Measurements from ENCODE around the gene CXorf38. TPM values are rescaled to one million over a fixed set of nuclear protein-coding genes. Genes with fewer than 3 reads are reported as not detected.

Gene CXorf38
- total RNA-seq, 6 experiments from 2014 or later, result 10.6 to 11.6 (median 11.2) TPM

- TF ChIP-seq CTCF (IDR thresholded peaks at IDR 0.05), result no peak
- H3K4me3 Mint-ChIP-seq, result no peak overlapping the region
- no peak for DNase-seq
- H3K9me3 Mint-ChIP-seq, result no peaks in the 10 kb centered on the region
- H3K4me1 Mint-ChIP-seq (ENCODE audit: low read depth), result no peaks in the 10 kb centered on the region
- no peak overlapping the region for H3K27ac Mint-ChIP-seq
- no peaks in the 10 kb centered on the region for H3K36me3 Mint-ChIP-seq (ENCODE audit: low read depth)
- H3K27me3 Mint-ChIP-seq (ENCODE audit: insufficient read depth), result no peaks in the 10 kb centered on the region
Observed at GRCh38 chrX:40622479-40623138, 24.8 kb downstream of the CXorf38 start.

GRCh38 chrX:40617566-40617965, 29.8 kb downstream of the CXorf38 start:
- no peaks in the 10 kb centered on the region for H3K4me1 Mint-ChIP-seq (ENCODE audit: low read depth)
- no peak overlapping the region for H3K27ac Mint-ChIP-seq
- DNase-seq, result no peak
- no peak overlapping the region for H3K4me3 Mint-ChIP-seq
- H3K27me3 Mint-ChIP-seq (ENCODE audit: insufficient read depth), result no peaks in the 10 kb centered on the region
- H3K9me3 Mint-ChIP-seq, result no peaks in the 10 kb centered on the region
- TF ChIP-seq CTCF (IDR thresholded peaks at IDR 0.05), result no peak
- no peaks in the 10 kb centered on the region for H3K36me3 Mint-ChIP-seq (ENCODE audit: low read depth)

GRCh38 chrX:40615976-40616375, 31.4 kb downstream of the CXorf38 start:
- no peak for TF ChIP-seq CTCF (IDR thresholded peaks at IDR 0.05)
- Mint-ChIP-seq H3K27me3 (ENCODE audit: insufficient read depth) (no peaks in the 10 kb centered on the region), H3K4me3 (no peak overlapping the region), H3K36me3 (ENCODE audit: low read depth) (no peaks in the 10 kb centered on the region), H3K9me3 (no peaks in the 10 kb centered on the region), H3K4me1 (ENCODE audit: low read depth) (no peaks in the 10 kb centered on the region), H3K27ac (no peak overlapping the region)
- no peak for DNase-seq

- H3K4me3 Mint-ChIP-seq, result no peak overlapping the region
- H3K27ac Mint-ChIP-seq, result no peak overlapping the region
- no peaks in the 10 kb centered on the region for H3K9me3 Mint-ChIP-seq
- no peaks in the 10 kb centered on the region for H3K27me3 Mint-ChIP-seq (ENCODE audit: insufficient read depth)
- DNase-seq, result no peak
- H3K4me1 Mint-ChIP-seq (ENCODE audit: low read depth), result no peaks in the 10 kb centered on the region
- TF ChIP-seq CTCF (IDR thresholded peaks at IDR 0.05), result no peak
- no peaks in the 10 kb centered on the region for H3K36me3 Mint-ChIP-seq (ENCODE audit: low read depth)
Observed at GRCh38 chrX:40612511-40612910, 34.9 kb downstream of the CXorf38 start.

GRCh38 chrX:40607381-40607780, 40.0 kb downstream of the CXorf38 start:
- Mint-ChIP-seq H3K9me3 (no peaks in the 10 kb centered on the region), H3K4me3 (no peak overlapping the region), H3K27ac (no peak overlapping the region), H3K27me3 (ENCODE audit: insufficient read depth) (no peaks in the 10 kb centered on the region), H3K36me3 (ENCODE audit: low read depth) (peaks cover 6% of the 10 kb centered on the region), H3K4me1 (ENCODE audit: low read depth) (no peaks in the 10 kb centered on the region)
- DNase-seq, result no peak
- no peak for TF ChIP-seq CTCF (IDR thresholded peaks at IDR 0.05)

Data from HFFc6 (cell line).